Activated T-cell treated with anti-CD3 and anti-CD28 coated beads, Interleukin-2, amount 50 U/mL, for 4 hours (primary cell): ENCODE measurements around the gene LHPP. TPM values are rescaled to one million over a fixed set of nuclear protein-coding genes. Genes with fewer than 3 reads are reported as not detected.

Experiments
- ATAC-seq, 2 donors: fragments of 200-7000 bp; cut with Tn5 transposase; one replicate each; pipeline ENCODE4 v1.10.0; 2021
- DNase-seq: peaks from one replicate; pipeline ENCODE4 v3.0.0-alpha.2; 2020
- H3K27me3 Mint-ChIP-seq: one replicate; pipeline ENCODE4 v1.8.0; 2021; ENCODE audit warnings: low read depth, mixed read lengths
- H3K36me3 Mint-ChIP-seq: one replicate; pipeline ENCODE4 v1.8.0; 2022; ENCODE audit warnings: mixed read lengths; ENCODE audit not compliant: insufficient read depth
- H3K4me1 Mint-ChIP-seq: one replicate; pipeline ENCODE4 v1.8.0; 2021; ENCODE audit warnings: low read depth, mixed read lengths
- H3K4me3 Mint-ChIP-seq: one replicate; pipeline ENCODE4 v1.8.0; 2021; ENCODE audit warnings: mild to moderate bottlenecking, moderate library complexity, mixed read lengths
- H3K9me3 Mint-ChIP-seq: one replicate; pipeline ENCODE4 v1.8.0; 2021; ENCODE audit warnings: mixed read lengths
- total RNA-seq, 3 donors: library from RNA; stranded (reverse); gene quantifications; one replicate each; pipeline ENCODE4 v1.2.1, GENCODE V29; 2021

LHPP gene, protein sequence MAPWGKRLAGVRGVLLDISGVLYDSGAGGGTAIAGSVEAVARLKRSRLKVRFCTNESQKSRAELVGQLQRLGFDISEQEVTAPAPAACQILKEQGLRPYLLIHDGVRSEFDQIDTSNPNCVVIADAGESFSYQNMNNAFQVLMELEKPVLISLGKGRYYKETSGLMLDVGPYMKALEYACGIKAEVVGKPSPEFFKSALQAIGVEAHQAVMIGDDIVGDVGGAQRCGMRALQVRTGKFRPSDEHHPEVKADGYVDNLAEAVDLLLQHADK
- total RNA-seq: 1 to 10 TPM; 2.5 to 3.3 (median 3.2) TPM

DNA sequence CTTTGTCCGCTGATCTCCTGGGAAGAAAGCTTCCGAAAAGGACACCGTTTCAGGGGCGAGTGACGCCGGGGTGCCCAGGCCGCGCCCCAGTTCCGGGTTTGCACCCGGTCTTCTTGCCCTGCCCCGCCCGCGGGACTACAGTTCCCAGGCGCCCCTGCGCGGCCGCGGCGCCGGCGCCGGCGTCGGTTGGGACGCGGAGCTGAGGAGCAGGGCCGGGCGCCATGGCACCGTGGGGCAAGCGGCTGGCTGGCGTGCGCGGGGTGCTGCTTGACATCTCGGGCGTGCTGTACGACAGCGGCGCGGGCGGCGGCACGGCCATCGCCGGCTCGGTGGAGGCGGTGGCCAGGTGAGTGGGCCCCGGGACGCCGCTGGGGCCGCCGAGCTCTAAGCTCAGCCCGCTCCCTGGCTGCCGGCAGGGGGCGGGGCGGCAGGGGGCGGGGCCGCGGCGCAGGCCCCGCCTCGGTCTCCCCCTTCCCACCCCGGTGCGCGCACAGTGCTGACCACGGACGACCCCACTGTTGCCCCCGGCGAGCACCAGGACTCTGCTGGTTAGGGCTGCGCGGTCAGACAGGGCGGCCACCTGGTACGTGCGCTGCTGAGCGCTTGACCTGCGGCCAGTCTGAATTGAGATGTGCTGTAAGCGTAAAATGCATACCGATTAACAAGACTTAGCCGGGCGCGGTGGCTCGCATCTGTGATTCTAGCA is at the start of gene LHPP:
TSS of gene LHPP (plus strand) at position 182 of the 706 bp plus-strand sequence. CDS start at position 222, 40 bp downstream.
- H3K36me3 Mint-ChIP-seq: no peaks in the 10 kb centered on the region
- DNase-seq (peak; percentile 78), ATAC-seq (peak; percentile 98 to 99)
- H3K4me3 Mint-ChIP-seq: peak within 1 kb of the TSS; percentile 89
- H3K27me3 Mint-ChIP-seq: peaks cover 7% of the 10 kb centered on the region
- peaks cover 24% of the 10 kb centered on the region for H3K4me1 Mint-ChIP-seq
- no peaks in the 10 kb centered on the region for H3K9me3 Mint-ChIP-seq

DNA sequence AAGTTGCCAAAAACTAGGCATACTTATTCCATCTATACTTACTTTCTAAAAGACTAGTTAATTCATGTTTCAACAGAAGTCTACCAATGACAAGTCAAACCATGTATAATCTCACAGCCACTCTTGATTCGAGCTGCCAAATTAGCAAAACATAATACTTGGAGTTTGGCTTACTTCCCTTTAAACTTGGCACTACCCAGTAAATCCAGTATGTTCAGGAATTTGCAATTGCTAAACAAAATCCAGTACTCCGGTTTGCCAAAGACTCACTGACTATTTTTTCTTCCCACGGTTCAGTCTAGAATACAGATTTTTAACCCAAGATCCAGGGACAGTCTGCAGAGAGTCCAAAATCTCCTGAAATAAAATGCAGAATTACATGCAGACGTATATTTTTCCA is 47.5 kb upstream of the LHPP start:
- H3K27me3 Mint-ChIP-seq: no peaks in the 10 kb centered on the region
- ATAC-seq (no peak), DNase-seq (no peak)
- no peaks in the 10 kb centered on the region for H3K9me3 Mint-ChIP-seq
- H3K36me3 Mint-ChIP-seq: peaks cover 17% of the 10 kb centered on the region
- H3K4me1 Mint-ChIP-seq: peaks cover 16% of the 10 kb centered on the region
- H3K4me3 Mint-ChIP-seq: no peak overlapping the region

DNA sequence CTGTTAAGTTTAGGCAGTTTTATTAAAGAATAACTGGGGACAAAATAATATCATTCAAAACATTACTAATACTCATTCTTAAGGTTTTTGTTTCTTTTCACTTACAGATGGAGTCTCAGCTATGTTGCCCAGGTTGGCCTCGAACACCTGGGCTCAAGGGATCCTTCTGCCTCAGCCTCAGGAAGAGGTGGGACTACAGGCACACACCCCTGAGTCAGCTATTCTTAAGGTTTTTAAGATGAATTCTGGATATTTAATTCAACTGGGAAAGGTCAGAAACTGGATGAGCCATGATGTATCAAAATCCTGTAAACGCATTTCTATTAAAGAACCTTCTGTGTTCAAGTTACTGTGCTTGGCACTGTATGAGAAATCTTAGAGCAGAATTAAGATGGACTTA is 46.4 kb upstream of the LHPP start:
- Mint-ChIP-seq H3K36me3 (peaks cover 13% of the 10 kb centered on the region), H3K4me1 (peaks cover 19% of the 10 kb centered on the region), H3K4me3 (no peak overlapping the region), H3K9me3 (no peaks in the 10 kb centered on the region), H3K27me3 (no peaks in the 10 kb centered on the region)
- DNase-seq (no peak), ATAC-seq (no peak)

DNA sequence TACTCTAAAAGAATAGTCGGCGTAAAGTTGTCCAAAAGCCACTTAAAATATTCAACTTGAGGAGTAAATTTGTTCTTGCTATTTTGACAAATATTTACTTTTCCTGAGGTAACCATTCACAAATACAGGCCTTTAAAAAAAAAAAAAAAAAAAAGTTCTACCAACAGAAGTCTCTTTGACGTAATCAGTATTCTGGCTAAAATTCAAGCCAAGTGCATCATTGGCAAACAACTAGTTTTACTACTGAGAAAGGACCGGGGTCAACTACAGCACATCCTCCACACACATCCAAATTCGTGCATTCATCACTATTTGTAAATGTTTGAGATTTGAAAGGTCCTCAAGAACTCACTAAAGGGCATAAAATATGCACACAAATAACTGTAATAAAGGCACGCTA is 44.9 kb upstream of the LHPP start:
- Mint-ChIP-seq H3K27me3 (peaks cover 1% of the 10 kb centered on the region), H3K4me3 (peak overlapping the region; percentile 42)
- DNase-seq: no peak

DNA sequence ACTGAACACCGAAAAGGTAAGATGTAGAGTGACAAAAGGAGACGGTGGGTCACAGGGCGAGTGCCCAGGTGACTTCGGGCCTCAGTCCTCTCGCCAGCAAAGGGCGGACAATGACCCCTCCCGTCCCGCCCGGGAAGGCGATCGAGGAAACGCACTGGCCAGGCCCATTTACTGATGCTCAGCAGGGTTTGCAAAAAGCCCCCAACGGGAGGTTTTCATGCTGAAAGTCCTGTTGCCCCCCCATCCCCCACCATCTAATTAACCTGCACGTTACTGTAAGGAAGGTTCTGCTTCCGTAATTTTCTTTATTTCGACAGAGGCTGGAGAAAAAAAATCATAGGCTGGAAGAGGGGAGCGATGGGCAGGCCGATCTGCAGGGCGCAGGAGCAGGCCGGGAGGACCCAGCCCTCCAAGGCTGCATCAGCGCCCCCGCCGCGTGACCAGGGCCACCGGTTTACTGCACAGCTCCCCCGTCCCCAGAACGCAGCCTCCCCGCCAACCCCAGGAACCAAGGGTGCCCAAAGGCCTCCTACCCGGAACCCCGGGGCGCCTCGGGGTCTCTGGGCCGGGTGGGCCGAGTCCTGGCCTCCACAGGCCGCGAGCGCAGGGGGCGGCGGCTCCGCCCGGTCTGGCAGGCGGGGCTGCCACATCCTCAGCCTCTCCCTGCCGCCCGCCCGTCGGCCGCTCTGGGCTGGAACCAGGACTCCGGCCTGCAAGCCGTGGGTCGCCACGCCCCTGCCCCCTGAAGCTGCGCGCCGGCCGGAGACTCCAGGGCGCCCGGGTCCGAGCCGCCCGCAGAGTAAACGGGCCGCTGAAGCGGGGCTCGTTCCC is 43.5 kb upstream of the LHPP start:
- Mint-ChIP-seq H3K4me3 (peak overlapping the region; percentile 78), H3K36me3 (peaks cover 2% of the 10 kb centered on the region), H3K4me1 (peaks cover 17% of the 10 kb centered on the region), H3K27me3 (peaks cover 8% of the 10 kb centered on the region), H3K9me3 (no peaks in the 10 kb centered on the region)
- DNase-seq (peak; percentile 31), ATAC-seq (peak; percentile 55 to 58)

More for the DNA sequence above, 44.9 kb upstream of the LHPP start:
- Mint-ChIP-seq H3K9me3 (no peaks in the 10 kb centered on the region), H3K36me3 (peaks cover 6% of the 10 kb centered on the region), H3K4me1 (peaks cover 19% of the 10 kb centered on the region)
- no peak for ATAC-seq

DNA sequence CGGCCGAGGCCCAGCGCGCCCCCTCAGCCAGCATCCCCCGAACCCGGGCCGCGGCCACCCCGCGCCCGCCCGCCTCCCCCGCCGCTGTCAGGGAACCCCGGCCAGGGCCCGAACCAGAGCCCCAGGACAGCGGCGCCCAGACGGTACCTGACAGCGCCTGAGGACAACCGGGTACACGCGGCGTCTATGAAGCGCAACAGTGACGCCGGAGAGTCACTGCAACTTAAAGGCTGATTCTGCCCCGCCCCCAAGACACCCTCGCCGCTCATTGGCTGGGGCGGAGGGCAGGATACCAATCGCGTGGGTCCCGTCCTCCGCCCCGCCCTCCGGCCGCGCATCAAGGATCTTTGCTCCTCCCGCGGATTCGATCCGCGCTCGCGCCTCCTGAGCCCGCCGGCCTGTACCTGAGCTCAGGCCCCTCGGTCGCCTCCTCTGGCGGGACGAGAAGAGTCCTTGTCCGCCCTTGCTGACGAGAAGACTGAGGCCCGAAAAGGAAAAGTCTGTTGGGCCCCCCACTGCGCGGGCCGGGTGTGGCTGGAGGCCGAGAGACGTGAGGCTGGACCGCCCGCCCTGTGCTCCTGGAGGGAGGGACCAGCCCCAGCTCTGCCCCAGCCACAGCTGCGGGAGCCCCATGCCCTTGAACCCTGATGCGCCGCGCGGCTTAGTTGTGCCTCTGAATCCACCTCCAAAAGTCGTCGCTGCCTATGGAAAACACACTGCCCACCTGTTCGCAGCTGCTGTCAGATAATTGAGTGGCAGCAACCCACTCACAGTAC is 42.7 kb upstream of the LHPP start, which contains the start of gene OAT:
TSS of gene OAT (minus strand) at position 198 of the 776 bp plus-strand sequence. CDS start 6,752 bp downstream, outside the sequence.
- peaks cover 17% of the 10 kb centered on the region for H3K4me1 Mint-ChIP-seq
- peaks cover 2% of the 10 kb centered on the region for H3K36me3 Mint-ChIP-seq
- H3K4me3 Mint-ChIP-seq: peak within 1 kb of the TSS; percentile 78
- peaks cover 11% of the 10 kb centered on the region for H3K27me3 Mint-ChIP-seq
- no peaks in the 10 kb centered on the region for H3K9me3 Mint-ChIP-seq
- DNase-seq: peak; percentile 94
- peak; percentile 96 to 97 for ATAC-seq

DNA sequence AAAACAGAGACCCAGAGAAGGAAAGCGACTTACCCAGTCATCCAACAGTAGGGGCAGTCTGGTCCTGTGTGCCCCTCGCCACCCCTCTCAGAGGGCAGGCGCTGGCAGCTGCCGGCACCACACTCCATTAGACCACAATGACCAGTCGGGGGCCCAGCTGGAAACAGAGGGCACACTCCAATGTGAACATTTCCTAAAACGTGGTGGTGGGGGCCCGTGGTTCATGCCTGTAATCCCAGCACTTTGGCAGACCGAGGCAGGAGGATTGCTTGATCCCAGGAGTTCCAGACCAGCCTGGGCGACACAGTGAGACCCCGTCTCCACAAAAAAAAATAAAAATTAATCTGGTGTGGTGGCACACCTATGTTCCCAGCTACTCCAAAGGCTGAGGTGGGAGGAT is 42.0 kb upstream of the LHPP start:
- peak overlapping the region; percentile 76 for H3K4me3 Mint-ChIP-seq
- no peaks in the 10 kb centered on the region for H3K9me3 Mint-ChIP-seq
- DNase-seq: no peak
- peaks cover 11% of the 10 kb centered on the region for H3K27me3 Mint-ChIP-seq
- ATAC-seq: no peak
- no peaks in the 10 kb centered on the region for H3K36me3 Mint-ChIP-seq
- peaks cover 17% of the 10 kb centered on the region for H3K4me1 Mint-ChIP-seq

DNA sequence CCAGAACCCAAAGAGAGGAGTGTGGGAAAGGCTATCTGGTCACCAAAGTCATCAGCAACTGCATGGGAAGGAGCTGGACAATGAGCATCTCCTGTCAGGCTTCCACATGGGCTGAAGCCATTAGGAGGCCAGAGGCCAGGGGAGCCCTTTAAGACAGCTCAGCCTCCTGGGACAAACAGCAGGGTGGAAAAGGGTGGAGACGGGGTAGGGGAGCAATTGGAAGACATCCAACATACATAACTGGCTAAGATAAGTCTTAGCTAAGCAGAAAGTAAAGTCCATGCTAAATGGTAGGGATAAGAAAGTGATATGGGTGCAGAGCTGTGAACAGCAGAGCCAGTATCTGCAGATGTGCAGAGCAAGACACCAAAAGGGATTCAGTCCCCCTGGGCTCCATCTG is 41.4 kb upstream of the LHPP start:
- H3K4me1 Mint-ChIP-seq: peaks cover 17% of the 10 kb centered on the region
- no peak overlapping the region for H3K4me3 Mint-ChIP-seq
- peaks cover 11% of the 10 kb centered on the region for H3K27me3 Mint-ChIP-seq
- no peaks in the 10 kb centered on the region for H3K36me3 Mint-ChIP-seq
- H3K9me3 Mint-ChIP-seq: no peaks in the 10 kb centered on the region
- no peak for ATAC-seq
- no peak for DNase-seq

DNA sequence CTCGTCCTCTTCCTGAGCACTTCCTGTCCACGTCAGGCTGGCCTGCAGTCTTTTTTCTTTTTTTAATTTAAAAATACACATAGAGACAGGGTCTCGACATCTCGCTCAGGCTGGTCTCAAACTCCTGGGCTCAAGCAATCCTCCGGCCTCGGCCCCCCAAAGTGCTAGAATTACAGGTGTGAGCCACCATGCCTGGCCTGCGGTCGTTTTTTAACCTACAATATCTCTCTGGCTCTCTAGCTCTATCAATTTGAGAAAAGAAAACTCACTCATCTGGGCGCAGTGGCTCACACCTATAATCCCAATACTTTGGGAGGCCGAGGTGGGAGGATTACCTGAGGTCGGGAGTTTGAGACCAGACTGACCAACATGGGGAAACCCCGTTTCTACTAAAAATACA is 38.9 kb upstream of the LHPP start:
- H3K36me3 Mint-ChIP-seq: no peaks in the 10 kb centered on the region
- H3K9me3 Mint-ChIP-seq: no peaks in the 10 kb centered on the region
- peaks cover 5% of the 10 kb centered on the region for H3K4me1 Mint-ChIP-seq
- H3K4me3 Mint-ChIP-seq: no peak overlapping the region
- H3K27me3 Mint-ChIP-seq: peaks cover 11% of the 10 kb centered on the region
- no peak for ATAC-seq
- DNase-seq: no peak

DNA sequence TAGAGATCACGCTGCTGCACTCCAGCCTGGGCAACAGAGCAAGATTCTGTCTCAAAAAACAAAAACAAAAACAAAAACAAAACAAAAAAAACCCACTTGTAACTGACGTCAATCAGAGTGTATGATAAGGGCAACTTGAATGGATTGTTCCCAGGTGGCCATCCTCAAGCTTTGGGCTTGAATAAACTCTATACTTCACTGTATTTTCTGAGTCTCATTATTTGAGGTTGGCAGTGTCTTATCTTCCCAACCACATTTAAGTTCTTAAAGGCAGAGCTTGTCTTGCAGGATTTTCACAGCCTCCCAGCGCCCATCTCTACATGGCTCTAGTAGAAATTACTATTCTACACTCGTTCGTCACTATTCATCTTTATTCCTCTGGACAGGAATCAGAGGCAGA is 37.8 kb upstream of the LHPP start:
- Mint-ChIP-seq H3K4me3 (no peak overlapping the region), H3K4me1 (peaks cover 3% of the 10 kb centered on the region), H3K27me3 (peaks cover 15% of the 10 kb centered on the region), H3K9me3 (no peaks in the 10 kb centered on the region), H3K36me3 (no peaks in the 10 kb centered on the region)
- no peak for ATAC-seq
- DNase-seq: no peak

DNA sequence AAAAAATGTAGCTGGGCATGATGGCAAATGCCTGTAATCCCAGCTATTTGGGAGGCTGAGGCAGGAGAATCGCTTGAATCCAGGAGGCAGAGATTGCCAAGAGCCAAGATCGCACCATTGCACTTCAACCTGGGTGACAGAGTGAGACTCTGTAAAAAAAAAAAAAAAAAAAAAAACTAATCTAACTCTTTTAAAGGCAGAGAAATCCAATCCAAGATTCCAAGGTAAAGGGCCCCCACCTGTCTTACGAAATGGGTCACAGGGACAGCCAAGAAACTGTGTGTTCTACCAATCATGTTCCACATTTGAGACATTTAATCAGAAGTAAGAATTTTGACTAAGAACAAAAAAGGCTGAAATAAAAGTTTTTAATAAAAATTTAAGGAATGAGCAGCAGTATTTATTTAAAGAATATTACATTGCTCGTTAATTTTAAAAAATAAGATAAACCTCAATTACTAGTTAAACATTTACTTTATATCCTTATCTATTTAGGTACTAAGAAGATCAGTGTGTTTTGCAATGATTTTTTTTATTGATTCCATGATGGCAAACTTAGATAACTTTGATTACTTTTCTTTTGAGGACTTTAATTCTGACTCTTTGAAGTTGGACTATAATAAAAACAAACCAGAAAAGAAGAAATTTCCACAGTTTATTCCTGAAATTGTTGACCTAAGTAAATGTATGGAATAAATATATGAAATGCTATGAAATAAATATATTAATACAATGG is 36.2 kb upstream of the LHPP start:
- DNase-seq (no peak), ATAC-seq (no peak)
- H3K9me3 Mint-ChIP-seq: no peaks in the 10 kb centered on the region
- no peaks in the 10 kb centered on the region for H3K4me1 Mint-ChIP-seq
- H3K4me3 Mint-ChIP-seq: no peak overlapping the region
- H3K36me3 Mint-ChIP-seq: no peaks in the 10 kb centered on the region
- peaks cover 21% of the 10 kb centered on the region for H3K27me3 Mint-ChIP-seq

DNA sequence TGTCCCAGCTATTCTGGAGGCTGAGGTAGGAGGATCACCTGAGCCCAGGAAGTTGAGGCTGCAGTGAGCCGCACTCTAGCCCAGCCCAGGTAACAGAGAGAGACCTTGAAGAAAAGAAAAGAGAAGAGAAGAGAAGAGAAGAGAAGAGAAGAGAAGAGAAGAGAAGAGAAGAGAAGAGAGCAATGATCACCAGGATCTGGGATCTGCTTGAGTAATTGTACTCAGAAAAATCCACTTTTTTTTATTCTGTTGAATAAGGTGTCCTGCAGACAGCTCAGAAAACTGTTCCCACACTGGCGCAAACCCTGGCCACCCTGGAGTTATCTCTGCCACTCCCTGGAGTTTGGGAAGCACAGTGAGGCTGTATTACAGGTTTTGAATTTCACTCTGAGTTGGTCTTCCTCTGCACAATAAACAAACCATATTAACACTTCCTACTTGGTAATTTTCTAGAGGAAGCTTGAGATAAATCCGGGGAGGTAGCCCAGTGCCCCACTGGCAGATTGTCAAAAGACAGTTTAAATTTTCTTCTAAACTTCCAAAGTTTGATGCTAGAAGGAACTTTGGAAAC is 33.3 kb upstream of the LHPP start:
- Mint-ChIP-seq H3K27me3 (peaks cover 16% of the 10 kb centered on the region), H3K36me3 (no peaks in the 10 kb centered on the region), H3K4me3 (no peak overlapping the region), H3K9me3 (no peaks in the 10 kb centered on the region), H3K4me1 (no peaks in the 10 kb centered on the region)
- DNase-seq (no peak), ATAC-seq (no peak)

DNA sequence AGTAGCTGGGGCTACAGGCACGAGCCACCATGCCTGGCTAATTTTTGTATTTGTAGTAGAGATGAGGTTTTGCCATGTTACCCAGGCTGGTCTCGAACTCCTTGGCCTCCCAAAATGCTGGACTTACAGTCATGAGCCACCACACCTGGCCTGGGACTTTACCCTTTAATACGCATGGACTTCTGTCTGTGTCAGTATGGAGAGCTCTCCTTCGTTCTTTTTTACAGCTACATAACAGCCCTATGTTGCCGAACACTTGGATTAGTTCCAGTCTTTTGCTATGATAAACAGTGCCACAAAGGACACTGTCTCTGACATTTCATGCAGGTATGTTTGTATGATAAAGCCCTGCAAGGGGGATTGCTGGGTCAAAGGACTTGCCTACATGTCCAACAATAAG is 32.0 kb upstream of the LHPP start:
- no peak overlapping the region for H3K4me3 Mint-ChIP-seq
- no peaks in the 10 kb centered on the region for H3K4me1 Mint-ChIP-seq
- H3K9me3 Mint-ChIP-seq: no peaks in the 10 kb centered on the region
- H3K36me3 Mint-ChIP-seq: no peaks in the 10 kb centered on the region
- H3K27me3 Mint-ChIP-seq: peaks cover 13% of the 10 kb centered on the region
- DNase-seq (no peak), ATAC-seq (no peak)
